Superior temporal gyrus (tissue), 1 donor: ENCODE measurements around the gene SMARCD1.
"Not testable (repeated sequence)": the region's sequence is repeated elsewhere in the genome, so short reads cannot be mapped to it uniquely, and the experiment has no call there.

Experiments
- DNase-seq: peaks from one replicate; pipeline ENCODE4 v3.0.0-alpha.2; 2016; ENCODE audit errors: extremely low spot score

The SMARCD1 gene

DNA sequence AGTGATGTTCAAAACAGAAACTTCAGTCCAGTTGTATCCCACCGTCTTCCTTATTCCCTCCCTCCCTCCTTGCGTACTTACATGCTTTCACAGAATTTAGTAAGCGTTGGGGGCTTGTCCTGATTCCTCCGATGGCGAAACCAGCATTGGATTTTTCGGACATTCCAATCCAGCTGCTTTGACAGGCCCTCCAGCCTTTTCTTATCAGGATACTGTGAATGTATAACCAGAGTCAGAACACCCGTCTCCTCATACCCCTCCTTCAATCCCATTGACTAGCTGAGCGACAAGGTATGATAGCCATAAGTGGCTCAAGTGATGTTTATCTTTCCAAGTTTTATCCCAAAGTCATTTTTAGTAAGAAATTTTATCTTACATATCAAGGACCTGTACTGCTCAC lies 57.9 kb downstream of the SMARCD1 start:
- no peak for DNase-seq

DNA sequence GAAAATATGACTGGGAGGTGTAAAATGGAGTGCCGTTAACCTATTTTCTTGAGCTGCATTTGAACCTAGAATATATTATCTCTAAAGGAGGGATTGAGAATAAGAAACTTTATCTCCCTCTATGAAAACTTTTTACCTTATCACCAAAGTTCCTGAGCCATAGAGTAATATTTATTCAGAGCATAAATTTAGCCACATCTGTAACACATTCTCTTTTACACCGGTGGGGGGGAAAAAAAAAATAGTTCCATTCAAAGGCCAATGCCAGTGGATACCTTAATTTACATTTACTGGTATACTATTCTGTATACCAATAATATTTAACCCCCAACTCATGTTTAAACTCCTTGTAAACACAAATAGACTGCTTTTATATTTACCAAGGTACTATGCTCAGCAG lies 60.3 kb downstream of the SMARCD1 start:
- DNase-seq = no peak

DNA sequence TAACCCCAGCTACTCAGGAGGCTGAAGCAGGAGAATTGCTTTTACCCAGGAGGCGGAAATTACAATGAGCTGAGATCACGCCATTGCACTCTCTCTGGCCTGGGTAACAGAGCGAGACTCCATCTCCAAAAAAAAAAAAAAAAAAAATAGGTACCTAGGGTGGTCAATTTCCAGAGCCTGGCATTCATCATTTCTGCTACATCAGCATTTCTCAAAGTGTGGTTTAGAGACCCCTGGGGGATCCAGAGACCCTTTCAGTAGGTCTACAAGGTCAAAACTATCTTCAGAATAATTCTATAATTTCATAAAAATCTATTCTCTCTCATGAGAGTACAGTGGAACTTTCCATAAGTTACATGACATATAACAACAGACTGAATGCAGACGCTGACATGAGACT lies 62.1 kb downstream of the SMARCD1 start:
- DNase-seq = no peak

DNA sequence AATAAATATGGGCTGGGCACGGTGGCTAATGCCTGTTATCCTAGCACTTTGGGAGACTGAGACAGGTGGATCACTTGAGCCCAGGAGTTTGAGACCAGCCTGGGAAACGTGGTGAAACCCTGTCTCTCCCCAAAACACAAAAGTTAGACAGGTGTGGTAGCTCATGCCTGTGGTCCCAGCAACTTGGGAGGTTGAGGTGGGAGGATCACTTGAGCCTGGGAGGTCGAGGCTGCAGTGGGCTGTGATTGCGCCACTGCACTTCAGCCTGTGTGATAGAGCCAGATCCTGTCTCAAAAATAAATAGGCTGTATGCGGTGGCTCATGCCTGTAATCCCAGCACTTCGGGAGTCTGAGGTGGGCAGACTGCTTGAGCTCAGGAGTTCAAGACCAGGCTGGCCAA lies 62.9 kb downstream of the SMARCD1 start:
- DNase-seq = not testable (repeated sequence)

DNA sequence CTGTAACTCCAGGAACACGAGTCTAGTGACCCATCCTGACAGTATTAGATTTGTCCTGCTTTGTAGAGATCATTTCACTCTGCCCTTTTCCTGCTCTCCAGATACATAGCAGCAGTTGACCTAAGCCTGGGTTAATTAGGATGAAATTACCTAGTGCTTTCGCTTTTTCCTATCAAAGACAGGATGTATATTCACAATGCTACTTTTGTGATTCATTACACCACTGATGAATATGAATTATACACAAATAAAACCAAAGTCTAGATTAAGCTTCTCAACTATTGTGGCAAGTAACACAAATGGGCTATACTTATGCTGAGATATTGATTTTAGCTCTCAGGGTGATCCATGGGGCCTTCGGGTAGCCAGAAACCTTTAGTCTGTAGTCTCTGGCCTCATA lies 64.2 kb downstream of the SMARCD1 start:
- no peak for DNase-seq
